Astrocyte (in vitro differentiated cells and primary cell): ENCODE measurements around the gene SPDEF. TPM values are rescaled to one million over a fixed set of nuclear protein-coding genes. Genes with fewer than 3 reads are reported as not detected.

Experiments used
- DNase-seq: peaks from one replicate; pipeline ENCODE4 v3.0.0-alpha.2; 2010; ENCODE audit warnings: low read depth
- FAIRE-seq: peaks from 2 replicates; lab custom pipeline; 2011; peaks lifted over from hg19 to GRCh38; lab: Jason Lieb, UNC
- H2AFZ ChIP-seq: 2 replicates; pipeline ENCODE4 v1.6.0; 2012; ENCODE audit warnings: low read depth, low read length, inconsistent platforms
- H3K27ac ChIP-seq: 2 replicates; pipeline ENCODE4 v1.5.1; 2011; ENCODE audit warnings: low read depth, low read length, inconsistent platforms
- H3K27me3 ChIP-seq: 2 replicates; pipeline ENCODE4 v1.6.0; 2011; ENCODE audit warnings: low read length, inconsistent platforms; ENCODE audit not compliant: insufficient read depth
- H3K36me3 ChIP-seq: 2 replicates; pipeline ENCODE4 v1.5.1; 2011; ENCODE audit warnings: low read length, inconsistent platforms; ENCODE audit not compliant: insufficient read depth
- H3K4me1 ChIP-seq: 2 replicates; pipeline ENCODE4 v1.5.1; 2011; ENCODE audit warnings: low read length, inconsistent platforms; ENCODE audit not compliant: insufficient read depth
- H3K4me2 ChIP-seq: 2 replicates; pipeline ENCODE4 v1.6.0; 2012; ENCODE audit warnings: low read length, inconsistent platforms
- H3K4me3 ChIP-seq: 2 replicates; pipeline ENCODE4 v1.5.1; 2011; ENCODE audit warnings: low read depth, mild to moderate bottlenecking, low read length, inconsistent platforms; ENCODE audit not compliant: insufficient read depth
- H3K79me2 ChIP-seq: 2 replicates; pipeline ENCODE4 v1.6.0; 2012; ENCODE audit warnings: mild to moderate bottlenecking, low read length, inconsistent platforms; ENCODE audit not compliant: insufficient read depth
- H3K9ac ChIP-seq: 2 replicates; pipeline ENCODE4 v1.6.0; 2012; ENCODE audit warnings: mild to moderate bottlenecking, low read length, inconsistent platforms
- H3K9me3 ChIP-seq: 2 replicates; pipeline ENCODE4 v1.5.1; 2012; ENCODE audit warnings: low read depth, mild to moderate bottlenecking, low read length, inconsistent platforms; ENCODE audit not compliant: insufficient read depth
- H4K20me1 ChIP-seq: 2 replicates; pipeline ENCODE4 v1.6.0; 2012; ENCODE audit warnings: low read length, inconsistent platforms; ENCODE audit not compliant: insufficient read depth
- H3K27ac Mint-ChIP-seq: one replicate; pipeline ENCODE4 v1.8.0; 2021; ENCODE audit warnings: mild to moderate bottlenecking, mixed read lengths; ENCODE audit not compliant: unreplicated experiment
- H3K27me3 Mint-ChIP-seq: one replicate; pipeline ENCODE4 v1.8.0; 2021; ENCODE audit warnings: low read depth, mixed read lengths; ENCODE audit not compliant: unreplicated experiment
- H3K36me3 Mint-ChIP-seq: one replicate; pipeline ENCODE4 v1.8.0; 2021; ENCODE audit warnings: low read depth, mixed read lengths; ENCODE audit not compliant: unreplicated experiment
- H3K4me1 Mint-ChIP-seq: one replicate; pipeline ENCODE4 v1.8.0; 2021; ENCODE audit warnings: low read depth, mixed read lengths; ENCODE audit not compliant: unreplicated experiment
- H3K4me3 Mint-ChIP-seq: one replicate; pipeline ENCODE4 v1.8.0; 2021; ENCODE audit warnings: mild to moderate bottlenecking, moderate library complexity, mixed read lengths; ENCODE audit not compliant: unreplicated experiment
- H3K9me3 Mint-ChIP-seq: one replicate; pipeline ENCODE4 v1.8.0; 2021; ENCODE audit warnings: mild to moderate bottlenecking, mixed read lengths; ENCODE audit not compliant: unreplicated experiment
- EZH2 ChIP-seq: IDR thresholded peaks from 2 replicates; pipeline ENCODE4 v1.6.1; 2012; ENCODE audit warnings: mild to moderate bottlenecking, low read length, inconsistent platforms; ENCODE audit not compliant: insufficient read depth
- total RNA-seq: library from RNA; stranded (reverse); gene quantifications from 2 replicates; pipeline ENCODE4 v1.2.1, GENCODE V29; 2021
- TF ChIP-seq, protein P1 (sequence below): IDR thresholded peaks from 2 replicates; pipeline ENCODE4 v1.5.1; 2011; ENCODE audit warnings: low read depth, mild to moderate bottlenecking, inconsistent platforms, low read length, moderate library complexity; ENCODE audit not compliant: insufficient read depth

The SPDEF gene
- total RNA-seq, 1 donor from 2014 or later, result 0.16 TPM

GRCh38 chr6:34560366-34561226 lies 4.5 kb upstream of the SPDEF start:
- Mint-ChIP-seq H3K36me3 (no peaks in the 10 kb centered on the region), H3K4me3 (no peak overlapping the region), H3K4me1 (no peaks in the 10 kb centered on the region), H3K27ac (no peak overlapping the region), H3K9me3 (peaks cover 1% of the 10 kb centered on the region), H3K27me3 (peaks cover 27% of the 10 kb centered on the region)
- no peaks in the 10 kb centered on the region for H3K36me3 ChIP-seq
- H3K27me3 ChIP-seq, result no peaks in the 10 kb centered on the region
- TF ChIP-seq, protein P1, sequence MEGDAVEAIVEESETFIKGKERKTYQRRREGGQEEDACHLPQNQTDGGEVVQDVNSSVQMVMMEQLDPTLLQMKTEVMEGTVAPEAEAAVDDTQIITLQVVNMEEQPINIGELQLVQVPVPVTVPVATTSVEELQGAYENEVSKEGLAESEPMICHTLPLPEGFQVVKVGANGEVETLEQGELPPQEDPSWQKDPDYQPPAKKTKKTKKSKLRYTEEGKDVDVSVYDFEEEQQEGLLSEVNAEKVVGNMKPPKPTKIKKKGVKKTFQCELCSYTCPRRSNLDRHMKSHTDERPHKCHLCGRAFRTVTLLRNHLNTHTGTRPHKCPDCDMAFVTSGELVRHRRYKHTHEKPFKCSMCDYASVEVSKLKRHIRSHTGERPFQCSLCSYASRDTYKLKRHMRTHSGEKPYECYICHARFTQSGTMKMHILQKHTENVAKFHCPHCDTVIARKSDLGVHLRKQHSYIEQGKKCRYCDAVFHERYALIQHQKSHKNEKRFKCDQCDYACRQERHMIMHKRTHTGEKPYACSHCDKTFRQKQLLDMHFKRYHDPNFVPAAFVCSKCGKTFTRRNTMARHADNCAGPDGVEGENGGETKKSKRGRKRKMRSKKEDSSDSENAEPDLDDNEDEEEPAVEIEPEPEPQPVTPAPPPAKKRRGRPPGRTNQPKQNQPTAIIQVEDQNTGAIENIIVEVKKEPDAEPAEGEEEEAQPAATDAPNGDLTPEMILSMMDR, result no peak
- no peak for TF ChIP-seq EZH2
- peak overlapping the region; percentile 43 for H3K4me2 ChIP-seq
- H3K79me2 ChIP-seq, result no peaks in the 10 kb centered on the region
- peaks cover 6% of the 10 kb centered on the region for H3K4me1 ChIP-seq
- FAIRE-seq (no peak), DNase-seq (peak; percentile 56)
- H3K4me3 ChIP-seq, result no peak overlapping the region
- H3K27ac ChIP-seq, result no peak overlapping the region
- peaks cover 5% of the 10 kb centered on the region for H3K9me3 ChIP-seq
- H2AFZ ChIP-seq, result peak overlapping the region; percentile 51
- H4K20me1 ChIP-seq, result no peaks in the 10 kb centered on the region
- H3K9ac ChIP-seq, result no peak overlapping the region

DNA sequence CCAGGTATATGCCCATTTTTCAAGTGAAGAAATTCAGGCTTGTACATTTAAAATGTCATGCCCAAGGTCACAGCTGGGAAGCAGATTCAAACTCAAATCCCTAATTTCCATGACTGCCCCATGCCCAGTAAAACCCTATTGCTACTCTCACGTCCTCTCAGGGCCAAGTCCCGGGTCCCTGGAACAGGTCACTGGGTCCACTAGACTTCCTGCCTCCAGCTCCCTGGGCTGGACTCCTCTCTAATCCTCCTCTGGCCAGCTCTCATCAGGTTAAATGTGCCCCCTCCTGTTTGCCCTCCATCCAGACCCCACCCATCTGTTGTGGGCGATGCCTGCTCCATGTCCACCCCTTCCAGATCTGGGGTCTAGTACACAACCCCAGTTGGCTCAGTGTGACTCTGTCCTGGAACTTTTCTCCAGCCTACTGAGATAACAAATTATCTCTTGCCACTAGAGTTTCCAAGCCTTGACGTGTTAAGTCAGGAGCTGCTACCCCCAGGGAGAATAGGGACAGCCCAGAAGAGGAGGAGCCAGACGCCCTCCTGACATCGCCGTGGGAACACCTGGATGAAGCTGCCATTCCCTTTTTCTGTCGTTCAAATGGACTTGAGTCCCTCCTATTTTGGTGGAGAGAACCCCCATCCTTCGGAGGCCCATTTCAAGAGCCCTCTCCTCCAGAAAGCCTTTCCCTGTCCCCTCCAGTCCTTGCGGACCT lies 3.7 kb upstream of the SPDEF start:
- Histone ChIP-seq H3K27me3 (no peaks in the 10 kb centered on the region), H3K36me3 (no peaks in the 10 kb centered on the region), H3K9ac (no peak overlapping the region), H3K79me2 (no peaks in the 10 kb centered on the region), H3K9me3 (peaks cover 5% of the 10 kb centered on the region), H2AFZ (no peak overlapping the region), H3K27ac (no peak overlapping the region), H3K4me2 (no peak overlapping the region), H3K4me3 (no peak overlapping the region), H3K4me1 (peaks cover 6% of the 10 kb centered on the region), H4K20me1 (no peaks in the 10 kb centered on the region)
- H3K36me3 Mint-ChIP-seq, result no peaks in the 10 kb centered on the region
- no peak overlapping the region for H3K27ac Mint-ChIP-seq
- no peak overlapping the region for H3K4me3 Mint-ChIP-seq
- peaks cover 1% of the 10 kb centered on the region for H3K9me3 Mint-ChIP-seq
- no peak for DNase-seq
- peaks cover 3% of the 10 kb centered on the region for H3K4me1 Mint-ChIP-seq
- no peak for FAIRE-seq
- TF ChIP-seq, protein P1, result no peak
- TF ChIP-seq EZH2, result no peak
- peaks cover 25% of the 10 kb centered on the region for H3K27me3 Mint-ChIP-seq
